RWPE2 (cell line): Measurements from ENCODE around the gene SPINT1.

Experiments
- ATAC-seq: fragments of 200-7000 bp; cut with Tn5 transposase; 3 replicates; pipeline ENCODE4 v1.9.1; 2021; ENCODE audit warnings: low read depth
- DNase-seq: peaks from one replicate; pipeline ENCODE4 v3.0.0-alpha.2; 2020; ENCODE audit warnings: low spot score
- H3K27ac ChIP-seq: fragments of 450-650 bp; 2 replicates; pipeline ENCODE4 v1.5.1; 2017; ENCODE audit warnings: mild to moderate bottlenecking; ENCODE audit not compliant: poor library complexity, severe bottlenecking
- H3K27me3 ChIP-seq: fragments of 250-450 bp; sonication (Bioruptor Pico); 2 replicates; pipeline ENCODE4 v1.5.1; 2021; ENCODE audit warnings: mild to moderate bottlenecking, moderate library complexity; ENCODE audit not compliant: insufficient read depth, poor library complexity, severe bottlenecking
- H3K36me3 ChIP-seq: fragments of 250-450 bp; sonication (Bioruptor Pico); 2 replicates; pipeline ENCODE4 v1.5.1; 2020; ENCODE audit warnings: low read depth, mild to moderate bottlenecking, moderate library complexity
- H3K4me1 ChIP-seq: fragments of 250-450 bp; sonication (Bioruptor Pico); 2 replicates; pipeline ENCODE4 v1.5.1; 2021; ENCODE audit warnings: mild to moderate bottlenecking, moderate library complexity; ENCODE audit not compliant: insufficient read depth, poor library complexity, severe bottlenecking
- H3K4me3 ChIP-seq: fragments of 250-450 bp; sonication (Bioruptor Pico); 2 replicates; pipeline ENCODE4 v1.5.1; 2021; ENCODE audit warnings: mild to moderate bottlenecking, moderate library complexity; ENCODE audit not compliant: severe bottlenecking
- H3K9me3 ChIP-seq: fragments of 250-450 bp; sonication (Bioruptor Pico); 2 replicates; pipeline ENCODE4 v1.5.1; 2021; ENCODE audit warnings: mild to moderate bottlenecking, moderate library complexity; ENCODE audit not compliant: severe bottlenecking
- CTCF ChIP-seq: fragments of 450-650 bp; IDR thresholded peaks from one replicate; pipeline ENCODE4 v1.5.1; 2017; ENCODE audit warnings: mild to moderate bottlenecking, moderate library complexity; ENCODE audit not compliant: poor library complexity, severe bottlenecking

SPINT1 gene

GRCh38 chr15:40886586-40886985, 42.7 kb downstream of the SPINT1 start:
- Histone ChIP-seq H3K4me3 (no peak overlapping the region), H3K27me3 (no peaks in the 10 kb centered on the region), H3K27ac (no peak overlapping the region), H3K4me1 (no peaks in the 10 kb centered on the region), H3K36me3 (no peaks in the 10 kb centered on the region), H3K9me3 (peaks cover 3% of the 10 kb centered on the region)
- ATAC-seq, result no peak
- DNase-seq, result no peak
- TF ChIP-seq CTCF, result no peak

- Histone ChIP-seq H3K4me1 (peaks cover 3% of the 10 kb centered on the region), H3K9me3 (no peaks in the 10 kb centered on the region), H3K27me3 (no peaks in the 10 kb centered on the region), H3K36me3 (no peaks in the 10 kb centered on the region), H3K27ac (no peak overlapping the region), H3K4me3 (no peak overlapping the region)
- ATAC-seq (no peak), DNase-seq (no peak)
- TF ChIP-seq CTCF, result no peak
These were observed 45.3 kb downstream of the SPINT1 start for GRCh38 chr15:40889112-40889511.

GRCh38 chr15:40891138-40891537, 47.3 kb downstream of the SPINT1 start:
- Histone ChIP-seq H3K27ac (no peak overlapping the region), H3K4me3 (no peak overlapping the region), H3K36me3 (peaks cover 4% of the 10 kb centered on the region), H3K27me3 (no peaks in the 10 kb centered on the region), H3K9me3 (no peaks in the 10 kb centered on the region), H3K4me1 (peaks cover 3% of the 10 kb centered on the region)
- ATAC-seq (no peak), DNase-seq (no peak)
- TF ChIP-seq CTCF, result no peak

GRCh38 chr15:40891810-40892446, 48.1 kb downstream of the SPINT1 start:
- H3K4me1 ChIP-seq, result peaks cover 3% of the 10 kb centered on the region
- H3K36me3 ChIP-seq, result peaks cover 9% of the 10 kb centered on the region
- H3K9me3 ChIP-seq, result no peaks in the 10 kb centered on the region
- H3K4me3 ChIP-seq, result no peak overlapping the region
- H3K27me3 ChIP-seq, result no peaks in the 10 kb centered on the region
- ATAC-seq (peak; percentile 48), DNase-seq (no peak)
- no peak overlapping the region for H3K27ac ChIP-seq
- peak; percentile 99 for TF ChIP-seq CTCF

GRCh38 chr15:40892447-40893012, 48.7 kb downstream of the SPINT1 start:
- no peak for TF ChIP-seq CTCF
- ATAC-seq, result no peak
- peaks cover 15% of the 10 kb centered on the region for H3K36me3 ChIP-seq
- DNase-seq, result no peak
- no peaks in the 10 kb centered on the region for H3K27me3 ChIP-seq
- peaks cover 3% of the 10 kb centered on the region for H3K4me1 ChIP-seq
- no peak overlapping the region for H3K4me3 ChIP-seq
- H3K27ac ChIP-seq, result no peak overlapping the region
- no peaks in the 10 kb centered on the region for H3K9me3 ChIP-seq
